GM10266 (cell line): ENCODE results near the gene PTGES3L.

Experiments
- DNase-seq: peaks from one replicate; pipeline ENCODE4 v3.0.0; 2012; ENCODE audit errors: extremely low spot score
- CTCF ChIP-seq: IDR thresholded peaks from 2 replicates; pipeline ENCODE4 v1.5.1; 2012; ENCODE audit warnings: mild to moderate bottlenecking, low read depth; ENCODE audit not compliant: control insufficient read depth, insufficient read depth; ENCODE audit errors: missing control alignments

PTGES3L gene

GRCh38 chr17:42979511-42980273 lies at the start of gene PTGES3L:
PTGES3L (minus strand) TSS chr17:42980080; CDS start chr17:42980053, 27 bp downstream.
- DNase-seq, result peak; percentile 89
- TF ChIP-seq CTCF, result no peak

GRCh38 chr17:43028221-43028861 lies 48.5 kb upstream of the PTGES3L start:
- DNase-seq, result no peak
- no peak for TF ChIP-seq CTCF

DNA sequence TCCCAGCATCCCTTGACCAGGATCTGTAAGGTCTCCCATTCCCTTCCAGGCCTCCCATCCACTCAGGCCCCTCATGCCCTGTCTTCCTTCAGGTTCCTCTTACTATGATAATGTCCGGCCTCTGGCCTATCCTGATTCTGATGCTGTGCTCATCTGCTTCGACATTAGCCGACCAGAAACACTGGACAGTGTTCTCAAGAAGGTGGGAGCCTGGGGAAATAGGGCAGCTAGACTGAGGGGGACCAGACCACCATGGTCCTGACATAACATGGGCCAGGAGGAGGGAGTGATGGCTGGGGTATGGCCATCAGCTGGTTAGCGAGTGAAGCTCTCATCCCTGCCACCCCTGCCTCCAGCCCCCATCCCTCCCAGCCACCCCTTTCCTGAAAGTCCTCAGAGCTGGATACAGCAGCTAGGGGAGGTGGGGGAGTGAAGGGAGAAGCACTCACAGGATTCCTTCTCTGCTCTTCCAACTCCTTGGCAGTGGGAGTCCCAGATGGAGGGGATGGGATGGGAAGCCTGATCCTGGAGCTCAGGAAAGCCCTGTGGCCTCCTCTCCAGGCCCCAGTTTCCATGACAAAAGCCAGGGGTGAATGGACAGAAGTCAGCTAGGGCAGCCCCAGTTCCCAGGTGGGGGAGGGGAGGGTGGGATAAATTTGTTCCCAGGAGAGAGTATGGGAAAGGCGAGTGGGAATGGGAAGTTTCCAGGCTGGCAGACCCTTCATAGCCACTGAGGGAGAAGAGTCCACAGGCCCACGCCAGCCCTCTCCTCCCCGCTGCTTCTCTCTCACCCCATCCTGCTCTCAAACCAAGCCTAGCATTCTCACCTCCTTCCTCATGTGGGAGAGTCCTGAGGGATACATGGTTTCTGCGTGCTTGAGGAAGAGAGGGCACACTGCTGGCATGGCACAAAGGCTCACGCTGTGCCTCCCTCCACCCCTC lies 47.5 kb upstream of the PTGES3L start:
- TF ChIP-seq CTCF, result no peak
- DNase-seq, result no peak

GRCh38 chr17:43026595-43026994 lies 46.7 kb upstream of the PTGES3L start:
- DNase-seq, result no peak
- no peak for TF ChIP-seq CTCF

DNA sequence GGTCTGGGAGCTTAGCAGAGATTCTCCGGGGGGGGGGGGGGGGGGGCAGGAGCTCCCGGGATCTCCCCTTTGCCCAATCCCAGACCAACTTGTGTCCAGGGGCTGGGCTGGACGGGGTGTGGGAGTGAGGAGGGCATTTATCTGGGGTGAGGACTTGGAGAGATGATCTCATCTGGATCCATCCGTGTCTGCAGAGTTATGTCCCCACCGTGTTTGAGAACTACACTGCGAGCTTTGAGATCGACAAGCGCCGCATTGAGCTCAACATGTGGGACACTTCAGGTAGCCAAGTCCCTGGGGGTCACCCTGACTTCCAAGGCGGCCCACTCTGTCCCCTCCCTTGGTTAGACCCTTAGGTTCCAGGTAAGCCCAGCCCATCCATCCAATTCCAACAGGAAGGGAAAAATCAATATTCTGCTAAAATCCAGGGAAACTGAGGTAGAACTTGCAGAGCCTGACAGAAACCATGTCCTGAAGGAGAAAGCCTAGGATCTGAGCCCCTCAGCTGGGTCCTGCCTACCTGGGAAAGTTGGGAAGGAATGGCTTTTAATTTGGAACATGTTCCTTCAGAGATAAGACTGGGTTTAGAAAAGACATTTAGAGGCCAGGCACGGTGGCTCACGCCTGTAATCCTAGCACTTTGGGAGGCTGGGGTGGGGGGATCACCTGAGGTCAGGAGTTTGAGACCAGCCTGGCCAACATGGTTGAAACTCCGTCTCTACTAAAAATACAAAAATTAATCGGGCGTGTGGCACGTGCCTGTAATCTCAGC lies 46.1 kb upstream of the PTGES3L start:
- no peak for DNase-seq
- no peak for TF ChIP-seq CTCF

DNA sequence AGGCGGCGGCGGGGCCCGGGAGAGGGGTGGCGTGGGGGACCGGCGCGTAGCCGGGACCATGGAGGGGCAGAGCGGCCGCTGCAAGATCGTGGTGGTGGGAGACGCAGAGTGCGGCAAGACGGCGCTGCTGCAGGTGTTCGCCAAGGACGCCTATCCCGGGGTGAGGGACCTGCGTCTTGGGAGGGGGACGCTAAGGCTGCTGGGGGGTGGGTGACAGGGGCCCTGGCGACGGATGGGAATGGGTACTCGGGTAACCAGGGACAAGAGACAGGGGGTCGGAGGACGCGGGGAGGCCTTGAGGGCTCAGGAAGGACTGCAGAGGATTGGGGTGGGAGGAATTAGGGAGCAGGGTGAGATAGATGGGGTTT lies 45.4 kb upstream of the PTGES3L start:
- TF ChIP-seq CTCF, result no peak
- no peak for DNase-seq
